SK-N-MC (cell line): ENCODE data around the gene RAB11B.

Experiments used
- EZH2 ChIP-seq: fragments of 200-600 bp; sonication (generic); IDR thresholded peaks from one replicate; pipeline ENCODE4 v1.6.1; 2017; ENCODE audit warnings: antibody characterized with exemption
- POLR2AphosphoS5 ChIP-seq: IDR thresholded peaks from 2 replicates; pipeline ENCODE4 v1.6.1; 2012; ENCODE audit warnings: mild to moderate bottlenecking, low read depth, low read length, borderline replicate concordance

DNA sequence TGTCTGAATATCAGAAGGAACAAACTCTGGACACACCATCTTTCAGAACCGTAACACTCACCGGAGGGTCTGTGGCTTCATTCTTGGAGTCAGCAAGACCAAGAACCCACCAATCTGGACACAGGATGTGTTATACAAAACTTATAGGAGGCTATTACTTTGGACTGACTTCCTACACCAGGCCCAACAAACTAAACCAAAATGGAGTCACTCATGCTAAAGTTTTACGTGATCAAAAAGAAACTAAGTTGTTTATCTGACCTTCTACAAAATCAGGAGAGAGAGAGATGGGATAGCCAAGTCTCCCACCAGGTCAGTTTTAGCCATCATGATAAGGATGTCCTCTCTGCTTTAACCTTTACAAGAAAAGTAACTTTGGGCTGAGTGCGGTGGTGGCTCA, 3.2 kb upstream of the RAB11B start:
- no peak for TF ChIP-seq POLR2AphosphoS5
- TF ChIP-seq EZH2, result no peak
